CD4-positive, alpha-beta T cell treated with Interleukin-6 for 4 hours (primary cell): Measurements from ENCODE around the gene CCDC90B.

ENCODE experiments used
- DNase-seq: peaks from one replicate; pipeline ENCODE4 v3.0.0-alpha.2; 2020; ENCODE audit warnings: mixed read lengths

CCDC90B gene

GRCh38 chr11:83222499-83222898 is 63.7 kb downstream of the CCDC90B start:
- DNase-seq: no peak

DNA sequence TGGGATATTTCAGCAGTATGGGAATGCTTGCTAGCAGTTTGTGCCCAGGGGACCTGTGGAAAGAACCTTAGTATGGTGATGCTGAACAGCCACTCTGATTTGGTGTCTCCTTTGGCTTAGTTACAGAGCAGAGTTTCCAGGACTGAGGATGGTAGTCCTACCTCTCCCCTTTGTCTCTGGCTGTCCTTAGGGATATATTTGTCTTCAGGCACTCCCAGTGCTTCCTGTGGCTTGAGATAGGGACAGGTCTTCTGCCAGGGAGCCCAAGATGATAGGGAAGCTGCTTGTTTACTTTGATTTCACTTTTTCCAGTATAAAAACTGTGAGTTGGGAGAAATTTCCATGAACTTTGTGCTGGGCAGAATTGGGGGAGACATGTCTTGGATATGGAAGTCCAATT is 64.5 kb downstream of the CCDC90B start:
- DNase-seq: no peak

DNA sequence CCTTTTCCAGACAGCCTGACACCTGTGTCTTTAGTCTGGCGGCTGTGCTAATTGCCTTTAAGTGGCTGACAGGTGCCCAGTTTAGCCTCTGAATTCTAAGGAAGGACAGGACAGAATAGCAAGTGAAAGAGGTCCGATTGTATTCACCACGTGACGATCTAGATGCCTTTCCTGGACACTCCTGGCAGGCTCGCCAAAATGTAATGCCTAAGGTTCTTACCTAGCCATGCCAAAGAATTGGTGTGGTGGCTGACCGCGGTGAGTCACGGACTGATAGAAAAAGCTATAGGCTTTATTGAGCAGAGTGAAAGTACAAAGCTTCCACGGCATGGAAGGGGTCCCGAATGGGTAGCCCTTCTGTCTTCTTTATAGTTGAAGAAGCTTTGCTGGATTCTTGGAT is 65.9 kb downstream of the CCDC90B start:
- no peak for DNase-seq

DNA sequence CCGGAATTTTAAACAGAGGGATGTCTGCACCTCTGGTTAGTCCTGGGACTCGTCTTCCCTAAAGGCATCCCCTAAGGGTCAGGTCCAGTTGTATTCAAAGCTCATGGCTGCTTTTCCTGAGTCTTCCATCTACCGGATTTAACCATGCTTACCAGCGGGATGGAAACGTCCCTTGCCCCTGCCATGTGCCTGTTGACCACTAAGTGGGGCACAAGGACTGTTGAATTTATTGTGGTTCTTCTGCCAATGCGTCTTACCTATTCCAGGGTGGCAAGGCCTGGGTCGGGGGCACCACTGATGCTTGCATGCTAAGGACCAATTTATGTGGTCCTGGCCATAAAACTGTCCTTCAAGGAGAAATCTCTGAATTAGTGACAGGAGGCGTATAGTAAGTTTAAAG is 67.1 kb downstream of the CCDC90B start:
- no peak for DNase-seq
